ENCODE data around the gene SPACDR. TPM values are rescaled to one million over a fixed set of nuclear protein-coding genes. Genes with fewer than 3 reads are reported as not detected.

Gene SPACDR
- total RNA-seq, 1 donor, result 0.36 TPM

GRCh38 chr7:100493476-100494264 lies 29.6 kb upstream of the SPACDR start:
- H3K4me2 ChIP-seq (ENCODE audit: insufficient read depth, low read length), result no peak overlapping the region
- DNase-seq (ENCODE audit: insufficient read length, low spot score, missing footprints), result peak; percentile 60
- no peaks in the 10 kb centered on the region for H4K20me1 ChIP-seq (ENCODE audit: insufficient read depth, low read length)
- no peak for TF ChIP-seq CTCF (IDR thresholded peaks at IDR 0.05; ENCODE audit: extremely low read depth, low read depth, low read length)
- H3K27ac ChIP-seq (ENCODE audit: low read depth, low read length), result no peak overlapping the region
- H3K27me3 ChIP-seq (ENCODE audit: insufficient read depth, low read length), result peaks cover 3% of the 10 kb centered on the region
- no peak overlapping the region for H3K4me3 ChIP-seq (ENCODE audit: insufficient read depth, low read length)
- no peaks in the 10 kb centered on the region for H3K79me2 ChIP-seq (ENCODE audit: insufficient read depth, low read length)
- H3K9me3 ChIP-seq (ENCODE audit: low read depth, low read length), result no peaks in the 10 kb centered on the region
- no peaks in the 10 kb centered on the region for H3K36me3 ChIP-seq (ENCODE audit: insufficient read depth, low read length)
- H3K4me1 ChIP-seq (ENCODE audit: insufficient read depth, low read length), result no peaks in the 10 kb centered on the region
- H2AFZ ChIP-seq (ENCODE audit: low read length), result no peak overlapping the region

- H3K9me3 ChIP-seq (ENCODE audit: low read depth, low read length), result no peaks in the 10 kb centered on the region
- H3K27ac ChIP-seq (ENCODE audit: low read depth, low read length), result no peak overlapping the region
- no peak for DNase-seq (ENCODE audit: insufficient read length, low spot score, missing footprints)
- no peaks in the 10 kb centered on the region for H3K79me2 ChIP-seq (ENCODE audit: insufficient read depth, low read length)
- no peak overlapping the region for H2AFZ ChIP-seq (ENCODE audit: low read length)
- no peak overlapping the region for H3K4me3 ChIP-seq (ENCODE audit: insufficient read depth, low read length)
- H3K4me1 ChIP-seq (ENCODE audit: insufficient read depth, low read length), result no peaks in the 10 kb centered on the region
- H3K27me3 ChIP-seq (ENCODE audit: insufficient read depth, low read length), result peaks cover 3% of the 10 kb centered on the region
- no peaks in the 10 kb centered on the region for H3K36me3 ChIP-seq (ENCODE audit: insufficient read depth, low read length)
- no peak overlapping the region for H3K4me2 ChIP-seq (ENCODE audit: insufficient read depth, low read length)
- H4K20me1 ChIP-seq (ENCODE audit: insufficient read depth, low read length), result no peaks in the 10 kb centered on the region
- TF ChIP-seq CTCF (IDR thresholded peaks at IDR 0.05; ENCODE audit: extremely low read depth, low read depth, low read length), result no peak
These were observed 28.8 kb upstream of the SPACDR start for GRCh38 chr7:100492738-100493475.

- no peak for TF ChIP-seq CTCF (IDR thresholded peaks at IDR 0.05; ENCODE audit: extremely low read depth, low read depth, low read length)
These were observed 27.1 kb upstream of the SPACDR start for GRCh38 chr7:100491192-100491578.

More at GRCh38 chr7:100491192-100491578, 27.1 kb upstream of the SPACDR start:
- Histone ChIP-seq H3K79me2 (ENCODE audit: insufficient read depth, low read length) (no peaks in the 10 kb centered on the region), H3K4me2 (ENCODE audit: insufficient read depth, low read length) (no peak overlapping the region), H4K20me1 (ENCODE audit: insufficient read depth, low read length) (no peaks in the 10 kb centered on the region), H3K4me1 (ENCODE audit: insufficient read depth, low read length) (no peaks in the 10 kb centered on the region), H3K27me3 (ENCODE audit: insufficient read depth, low read length) (no peaks in the 10 kb centered on the region), H3K27ac (ENCODE audit: low read depth, low read length) (no peak overlapping the region), H2AFZ (ENCODE audit: low read length) (no peak overlapping the region), H3K36me3 (ENCODE audit: insufficient read depth, low read length) (no peaks in the 10 kb centered on the region), H3K4me3 (ENCODE audit: insufficient read depth, low read length) (no peak overlapping the region), H3K9me3 (ENCODE audit: low read depth, low read length) (no peaks in the 10 kb centered on the region)
- DNase-seq (ENCODE audit: insufficient read length, low spot score, missing footprints), result no peak
